HEK293 (cell line): ENCODE data around the gene LPP.

Source experiments
- CTCF ChIA-PET: fragments of 350-600 bp; formaldehyde crosslinking; extraction: SDS; loops from one replicate; lab custom pipeline; 2021; ENCODE audit warnings: antibody characterized with exemption; lab: Yijun Ruan, JAX
- POLR2A ChIA-PET: fragments of 300-600 bp; formaldehyde crosslinking; extraction: SDS; loops from one replicate; lab custom pipeline; 2020; ENCODE audit warnings: antibody characterized with exemption, inconsistent platforms; lab: Yijun Ruan, JAX
- H3K27ac ChIP-seq: fragments of 200-500 bp; sonication (Bioruptor generic); 2 replicates; pipeline ENCODE4 v1.5.1; 2014; ENCODE audit warnings: low read depth, low read length, control low read depth, inconsistent platforms; ENCODE audit errors: extremely low read depth
- H3K36me3 ChIP-seq, 2 experiments: fragments of 200-500 bp in 1 of 2; sonication (Bioruptor generic) in 1 of 2; 1 replicate in 1 of 2; 2 replicates in 1 of 2; pipeline ENCODE4 v1.5.1; 2014 to 2017; ENCODE audit warnings: inconsistent platforms in 2 of 2, low read length in 2 of 2; ENCODE audit not compliant: control insufficient read depth in 2 of 2, insufficient read depth in 1 of 2
- H3K4me1 ChIP-seq: fragments of 200-500 bp; sonication (Bioruptor generic); 2 replicates; pipeline ENCODE4 v1.5.1; 2014; ENCODE audit warnings: mild to moderate bottlenecking, low read length, inconsistent platforms; ENCODE audit not compliant: control insufficient read depth, insufficient read depth
- H3K4me3 ChIP-seq: 2 replicates; pipeline ENCODE4 v1.5.1; 2011; ENCODE audit warnings: low read depth, mild to moderate bottlenecking, control low read depth, low read length, moderate library complexity
- H3K9me3 ChIP-seq: fragments of 200-500 bp; sonication (Bioruptor generic); 2 replicates; pipeline ENCODE4 v1.5.1; 2014; ENCODE audit warnings: low read depth, low read length, inconsistent platforms; ENCODE audit not compliant: control insufficient read depth, insufficient read depth
- GLIS2 ChIP-seq: fragments of 450-650 bp; formaldehyde crosslinking; IDR thresholded peaks from 2 replicates; pipeline ENCODE4 v1.5.1; 2016; ENCODE audit warnings: missing biosample characterization, missing genetic modification characterization
- REST ChIP-seq: fragments of 450-650 bp; formaldehyde crosslinking; IDR thresholded peaks from 2 replicates; pipeline ENCODE4 v1.5.1; 2016; ENCODE audit warnings: missing biosample characterization, missing genetic modification characterization
- ZBTB10 ChIP-seq: fragments of 450-650 bp; formaldehyde crosslinking; IDR thresholded peaks from 2 replicates; pipeline ENCODE4 v1.5.1; 2016; ENCODE audit warnings: missing biosample characterization, missing genetic modification characterization
- ZBTB21 ChIP-seq: fragments of 450-650 bp; formaldehyde crosslinking; IDR thresholded peaks from 2 replicates; pipeline ENCODE4 v1.5.1; 2017; ENCODE audit warnings: missing biosample characterization, missing genetic modification characterization
- ZFP41 ChIP-seq: fragments of 450-650 bp; formaldehyde crosslinking; IDR thresholded peaks from 2 replicates; pipeline ENCODE4 v1.5.1; 2016; ENCODE audit warnings: missing biosample characterization, missing genetic modification characterization, borderline replicate concordance
- ZNF184 ChIP-seq: fragments of 450-650 bp; IDR thresholded peaks from 2 replicates; pipeline ENCODE4 v1.5.1; 2018; ENCODE audit warnings: missing biosample characterization, mild to moderate bottlenecking, missing genetic modification characterization
- ZNF280C ChIP-seq: fragments of 450-650 bp; formaldehyde crosslinking; IDR thresholded peaks from 2 replicates; pipeline ENCODE4 v1.5.1; 2016; ENCODE audit warnings: missing biosample characterization, missing genetic modification characterization
- ZNF311 ChIP-seq: fragments of 450-650 bp; formaldehyde crosslinking; IDR thresholded peaks from 2 replicates; pipeline ENCODE4 v1.5.1; 2017; ENCODE audit warnings: missing biosample characterization, missing genetic modification characterization, borderline replicate concordance
- ZNF449 ChIP-seq: fragments of 450-650 bp; formaldehyde crosslinking; IDR thresholded peaks from 2 replicates; pipeline ENCODE4 v1.5.1; 2017; ENCODE audit warnings: missing biosample characterization, mild to moderate bottlenecking, missing genetic modification characterization, moderate library complexity
- ZNF513 ChIP-seq: fragments of 450-650 bp; IDR thresholded peaks from 2 replicates; pipeline ENCODE4 v1.5.1; 2018; ENCODE audit warnings: missing biosample characterization, missing genetic modification characterization
- ZNF600 ChIP-seq: fragments of 450-650 bp; formaldehyde crosslinking; IDR thresholded peaks from 2 replicates; pipeline ENCODE4 v1.5.1; 2016; ENCODE audit warnings: missing biosample characterization, missing genetic modification characterization
- ZNF610 ChIP-seq: fragments of 450-650 bp; formaldehyde crosslinking; IDR thresholded peaks from 2 replicates; pipeline ENCODE4 v1.5.1; 2016; ENCODE audit warnings: missing biosample characterization, missing genetic modification characterization, borderline replicate concordance
- ZNF621 ChIP-seq: fragments of 450-650 bp; formaldehyde crosslinking; IDR thresholded peaks from 2 replicates; pipeline ENCODE4 v1.5.1; 2017; ENCODE audit warnings: missing biosample characterization, missing genetic modification characterization
- ZNF660 ChIP-seq: fragments of 450-650 bp; IDR thresholded peaks from 2 replicates; pipeline ENCODE4 v1.5.1; 2018; ENCODE audit warnings: missing biosample characterization, mild to moderate bottlenecking, missing genetic modification characterization
- ZNF692 ChIP-seq: fragments of 450-650 bp; formaldehyde crosslinking; IDR thresholded peaks from 2 replicates; pipeline ENCODE4 v1.5.1; 2016; ENCODE audit warnings: missing biosample characterization, missing genetic modification characterization

The LPP gene

GRCh38 chr3:188689101-188689574 lies 535.2 kb downstream of the LPP start:
- POLR2A ChIA-PET, result no interaction called here
- Histone ChIP-seq H3K4me1 (no peaks in the 10 kb centered on the region), H3K4me3 (no peak overlapping the region), H3K9me3 (no peaks in the 10 kb centered on the region), H3K27ac (no peak overlapping the region), H3K36me3 (no peaks in the 10 kb centered on the region)
- CTCF ChIA-PET, result no interaction called here
- TF ChIP-seq ZNF280C (tag by site-specific recombination) (no peak), ZNF621 (no peak), ZNF184 (tag by site-specific recombination) (no peak)

- no peak overlapping the region for H3K27ac ChIP-seq
- H3K9me3 ChIP-seq, result no peaks in the 10 kb centered on the region
- H3K4me3 ChIP-seq, result no peak overlapping the region
- H3K4me1 ChIP-seq, result no peaks in the 10 kb centered on the region
- TF ChIP-seq GLIS2 (no peak), ZFP41 (tag by site-specific recombination) (no peak), ZNF692 (tag by site-specific recombination) (no peak), ZNF513 (tag by site-specific recombination) (no peak), ZNF600 (tag by site-specific recombination) (no peak), ZNF449 (tag by site-specific recombination) (no peak), REST (tag by site-specific recombination) (no peak), ZNF610 (tag by site-specific recombination) (no peak), ZBTB21 (tag by site-specific recombination) (no peak), ZNF660 (no peak), ZNF311 (tag by site-specific recombination) (no peak), ZBTB10 (tag by site-specific recombination) (no peak)
- POLR2A ChIA-PET, result interaction anchor here (0.6 kb wide), 1 partner anchor 9 kb away, joined by 3 read pairs; no protein-coding TSS in a partner anchor
- no peaks in the 10 kb centered on the region for H3K36me3 ChIP-seq
- CTCF ChIA-PET, result no interaction called here
These were observed 536.1 kb downstream of the LPP start for GRCh38 chr3:188690064-188690463.
